SK-N-SH (cell line): Measurements from ENCODE around the gene POLR1E. TPM values are rescaled to one million over a fixed set of nuclear protein-coding genes. Genes with fewer than 3 reads are reported as not detected.

Experiments used
- polyA plus RNA-seq, 3 experiments: library from polyadenylated mRNA; depleted of rRNA; stranded (reverse); fragments of >200 nt; gene quantifications; 2 replicates each; pipeline ENCODE4 v1.2.3, GENCODE V29; 2012

Gene POLR1E
- polyA plus RNA-seq, 1 of the 3 experiments (the other 2 are of a cell fraction) = 38.8 TPM

Other genes with a start within 250 kb of the POLR1E start
- 206 and 232 TPM in 2 replicates for gene GRHPR, start 63.3 kb upstream of the POLR1E start, polyA plus RNA-seq (2012; rRNA removed)
- 6.3 and 9.6 TPM in 2 replicates for gene ZBTB5, start 20.5 kb upstream of the POLR1E start, polyA plus RNA-seq (2012; rRNA removed)
- 10.1 and 12.8 TPM in 2 replicates for gene FBXO10, start 90.4 kb downstream of the POLR1E start, polyA plus RNA-seq (2012; rRNA removed)
- gene TOMM5, start 106.6 kb downstream of the POLR1E start, polyA plus RNA-seq (2012; rRNA removed) = 215 and 255 TPM in 2 replicates
- gene FRMPD1, start 165.0 kb downstream of the POLR1E start, polyA plus RNA-seq (2012; rRNA removed) = not detected in 2 replicates